Omental fat pad (tissue), 4 donors: ENCODE results near the gene AGBL1. TPM values are rescaled to one million over a fixed set of nuclear protein-coding genes. Genes with fewer than 3 reads are reported as not detected.

Experiments used
- ATAC-seq: fragments of 150-250 bp; one replicate; pipeline ENCODE4 v1.9.1; 2016; ENCODE audit warnings: mild to moderate bottlenecking, moderate library complexity; ENCODE audit not compliant: low FRiP score
- DNase-seq: peaks from one replicate; pipeline ENCODE4 v3.0.0-alpha.2; 2019; ENCODE audit warnings: low spot score
- total RNA-seq, 4 donors: library from RNA; depleted of rRNA; stranded (reverse); fragments of >200 nt; gene quantifications; one replicate each; pipeline ENCODE4 v1.1.0, GENCODE V29; 2016
- TF ChIP-seq, protein P1 (sequence below), 3 donors: fragments of 450-650 bp; IDR thresholded peaks; one replicate each; pipeline ENCODE4 v1.5.1; 2016 to 2017; ENCODE audit warnings: antibody characterized with exemption in 3 of 3, mild to moderate bottlenecking in 3 of 3, moderate library complexity in 2 of 3

The AGBL1 gene
- total RNA-seq, 4 donors from 2014 or later: not detected

DNA sequence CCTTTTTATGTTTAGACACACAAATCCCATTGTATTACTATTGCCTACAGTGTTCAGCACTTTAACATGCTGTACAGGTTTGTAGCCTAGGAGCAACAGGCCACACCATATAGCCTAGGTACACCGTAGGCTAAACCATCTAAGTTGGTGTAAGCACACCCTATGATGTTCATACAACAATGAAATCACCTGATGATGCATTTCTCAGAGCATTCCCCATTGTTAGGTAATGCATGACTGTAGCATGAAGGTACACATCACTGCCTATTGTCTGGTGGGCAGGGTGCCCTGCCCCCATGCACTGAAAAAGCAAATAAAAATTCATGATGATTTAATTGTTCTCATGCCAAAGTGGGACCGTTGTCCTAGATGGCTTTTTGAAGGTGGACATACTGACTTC lies 183.6 kb downstream of the AGBL1 start:
- ATAC-seq: no peak
- TF ChIP-seq, protein P1, sequence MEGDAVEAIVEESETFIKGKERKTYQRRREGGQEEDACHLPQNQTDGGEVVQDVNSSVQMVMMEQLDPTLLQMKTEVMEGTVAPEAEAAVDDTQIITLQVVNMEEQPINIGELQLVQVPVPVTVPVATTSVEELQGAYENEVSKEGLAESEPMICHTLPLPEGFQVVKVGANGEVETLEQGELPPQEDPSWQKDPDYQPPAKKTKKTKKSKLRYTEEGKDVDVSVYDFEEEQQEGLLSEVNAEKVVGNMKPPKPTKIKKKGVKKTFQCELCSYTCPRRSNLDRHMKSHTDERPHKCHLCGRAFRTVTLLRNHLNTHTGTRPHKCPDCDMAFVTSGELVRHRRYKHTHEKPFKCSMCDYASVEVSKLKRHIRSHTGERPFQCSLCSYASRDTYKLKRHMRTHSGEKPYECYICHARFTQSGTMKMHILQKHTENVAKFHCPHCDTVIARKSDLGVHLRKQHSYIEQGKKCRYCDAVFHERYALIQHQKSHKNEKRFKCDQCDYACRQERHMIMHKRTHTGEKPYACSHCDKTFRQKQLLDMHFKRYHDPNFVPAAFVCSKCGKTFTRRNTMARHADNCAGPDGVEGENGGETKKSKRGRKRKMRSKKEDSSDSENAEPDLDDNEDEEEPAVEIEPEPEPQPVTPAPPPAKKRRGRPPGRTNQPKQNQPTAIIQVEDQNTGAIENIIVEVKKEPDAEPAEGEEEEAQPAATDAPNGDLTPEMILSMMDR (IDR thresholded peaks at IDR 0.05): no peak
- no peak for DNase-seq

GRCh38 chr15:86266896-86267484 lies 187.3 kb downstream of the AGBL1 start:
- ATAC-seq (no peak), DNase-seq (no peak)
- TF ChIP-seq, protein P1 (IDR thresholded peaks at IDR 0.05): no peak

DNA sequence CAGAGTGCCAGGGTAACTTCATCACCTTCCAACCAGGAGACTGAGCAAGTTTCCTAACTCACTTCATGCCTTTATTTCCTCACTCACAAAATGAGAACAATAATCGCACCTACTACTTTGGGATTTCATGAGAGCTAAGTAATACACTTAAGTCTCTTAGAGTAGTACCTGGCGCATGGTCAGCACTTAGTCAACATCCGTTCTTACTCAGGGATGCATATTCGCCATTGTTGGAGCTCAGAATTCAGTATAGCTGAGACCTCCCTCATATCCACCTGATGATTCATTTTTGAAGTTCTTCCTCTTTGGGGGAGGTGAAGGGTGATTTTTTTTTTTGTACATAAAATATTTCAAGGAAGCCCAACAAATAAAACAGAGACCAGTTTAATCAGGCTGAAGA lies 188.2 kb downstream of the AGBL1 start:
- ATAC-seq (no peak), DNase-seq (no peak)
- TF ChIP-seq, protein P1 (IDR thresholded peaks at IDR 0.05): no peak

- ATAC-seq (no peak), DNase-seq (no peak)
- TF ChIP-seq, protein P1 (IDR thresholded peaks at IDR 0.05): no peak
These were observed 188.9 kb downstream of the AGBL1 start for GRCh38 chr15:86268558-86268957.

DNA sequence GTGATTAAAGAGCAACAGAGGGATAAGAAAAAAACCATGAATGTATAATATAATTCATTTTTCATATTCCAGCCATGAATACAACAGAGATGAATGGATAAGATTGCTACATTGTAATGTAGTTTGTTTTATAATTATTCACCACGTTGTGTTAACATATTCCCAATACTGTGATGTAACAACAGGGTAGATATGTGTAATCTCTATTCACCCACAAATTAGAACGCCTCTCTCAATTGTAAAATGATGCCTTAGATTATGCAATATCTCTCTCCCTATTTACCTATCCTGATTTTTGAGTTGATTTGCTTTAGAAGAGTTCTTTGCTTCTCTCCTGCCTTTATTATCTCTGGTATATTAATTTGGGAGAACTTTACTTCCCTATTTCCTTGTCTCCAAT lies 193.6 kb downstream of the AGBL1 start:
- TF ChIP-seq, protein P1 (IDR thresholded peaks at IDR 0.05): no peak
- DNase-seq: no peak
- ATAC-seq: no peak

GRCh38 chr15:86275361-86275760 lies 195.7 kb downstream of the AGBL1 start:
- no peak for ATAC-seq
- TF ChIP-seq, protein P1 (IDR thresholded peaks at IDR 0.05): no peak
- DNase-seq: no peak

DNA sequence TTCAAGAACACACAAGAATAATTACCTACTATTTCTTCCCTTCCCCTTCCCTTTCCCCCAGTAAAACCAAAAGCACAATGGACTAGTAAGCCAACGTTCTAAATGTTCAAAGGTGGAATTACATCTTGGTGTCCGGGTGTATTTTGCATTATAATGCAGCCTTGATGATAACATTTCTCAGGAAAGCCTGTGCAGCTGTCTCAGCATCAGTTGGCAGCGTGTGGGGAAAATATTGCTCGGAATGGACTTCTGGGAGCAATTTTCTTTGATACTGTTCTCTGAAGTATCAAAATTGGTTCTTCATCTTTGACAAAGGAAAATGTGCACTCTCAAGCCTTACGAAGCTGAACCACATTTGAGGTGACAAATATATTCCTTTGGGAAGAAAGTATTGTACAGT lies 198.9 kb downstream of the AGBL1 start:
- DNase-seq: no peak
- TF ChIP-seq, protein P1 (IDR thresholded peaks at IDR 0.05): no peak
- ATAC-seq: no peak
